ENCODE data around the gene RFX2. TPM values are rescaled to one million over a fixed set of nuclear protein-coding genes. Genes with fewer than 3 reads are reported as not detected.

RFX2 gene
- total RNA-seq, 4 donors from 2014 or later: 12.6 to 17.3 (median 15.0) TPM

DNA sequence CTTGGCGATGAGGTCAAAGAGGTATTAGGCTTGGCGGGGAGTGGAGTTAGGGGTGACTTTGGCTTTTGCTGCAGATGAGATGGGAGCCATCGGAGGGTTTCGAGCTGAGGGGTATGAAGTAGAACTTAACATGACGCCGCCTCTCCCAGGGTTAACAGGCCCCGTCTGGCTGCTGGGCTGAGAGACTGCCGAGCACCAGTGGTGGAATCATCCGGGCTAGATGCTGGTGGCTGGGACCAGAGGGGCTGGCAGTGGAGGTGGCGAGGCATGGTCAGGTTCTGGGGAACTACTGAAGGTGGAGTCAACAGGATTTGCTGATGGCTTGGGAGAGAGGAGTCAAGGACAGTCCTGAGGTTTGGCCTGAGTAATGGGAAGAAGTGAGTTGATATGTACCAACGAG, 4.9 kb downstream of the RFX2 start:
- WGBS, 2 donors: 88 to 89% methylated on average over 11 of the region's 11 CpGs
- DNase-seq (ENCODE audit: low spot score in 2 of 2): no peak
- TF ChIP-seq POLR2A (IDR thresholded peaks at IDR 0.05): no peak
- TF ChIP-seq EP300 (IDR thresholded peaks at IDR 0.05): no peak
- TF ChIP-seq, protein P1, sequence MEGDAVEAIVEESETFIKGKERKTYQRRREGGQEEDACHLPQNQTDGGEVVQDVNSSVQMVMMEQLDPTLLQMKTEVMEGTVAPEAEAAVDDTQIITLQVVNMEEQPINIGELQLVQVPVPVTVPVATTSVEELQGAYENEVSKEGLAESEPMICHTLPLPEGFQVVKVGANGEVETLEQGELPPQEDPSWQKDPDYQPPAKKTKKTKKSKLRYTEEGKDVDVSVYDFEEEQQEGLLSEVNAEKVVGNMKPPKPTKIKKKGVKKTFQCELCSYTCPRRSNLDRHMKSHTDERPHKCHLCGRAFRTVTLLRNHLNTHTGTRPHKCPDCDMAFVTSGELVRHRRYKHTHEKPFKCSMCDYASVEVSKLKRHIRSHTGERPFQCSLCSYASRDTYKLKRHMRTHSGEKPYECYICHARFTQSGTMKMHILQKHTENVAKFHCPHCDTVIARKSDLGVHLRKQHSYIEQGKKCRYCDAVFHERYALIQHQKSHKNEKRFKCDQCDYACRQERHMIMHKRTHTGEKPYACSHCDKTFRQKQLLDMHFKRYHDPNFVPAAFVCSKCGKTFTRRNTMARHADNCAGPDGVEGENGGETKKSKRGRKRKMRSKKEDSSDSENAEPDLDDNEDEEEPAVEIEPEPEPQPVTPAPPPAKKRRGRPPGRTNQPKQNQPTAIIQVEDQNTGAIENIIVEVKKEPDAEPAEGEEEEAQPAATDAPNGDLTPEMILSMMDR (IDR thresholded peaks at IDR 0.05): no peak
- H3K27me3 ChIP-seq: no peaks in the 10 kb centered on the region
- H3K4me1 ChIP-seq: peaks cover 0 to 63% (median 12%) of the 10 kb centered on the region in 4 donors
- H3K36me3 ChIP-seq: no peaks in the 10 kb centered on the region
- peak overlapping the region in 3 of 4 donors; percentile 16 to 82 (median 77) for H3K27ac ChIP-seq
- no peaks in the 10 kb centered on the region for H3K9me3 ChIP-seq
- no peak overlapping the region for H3K4me3 ChIP-seq

DNA sequence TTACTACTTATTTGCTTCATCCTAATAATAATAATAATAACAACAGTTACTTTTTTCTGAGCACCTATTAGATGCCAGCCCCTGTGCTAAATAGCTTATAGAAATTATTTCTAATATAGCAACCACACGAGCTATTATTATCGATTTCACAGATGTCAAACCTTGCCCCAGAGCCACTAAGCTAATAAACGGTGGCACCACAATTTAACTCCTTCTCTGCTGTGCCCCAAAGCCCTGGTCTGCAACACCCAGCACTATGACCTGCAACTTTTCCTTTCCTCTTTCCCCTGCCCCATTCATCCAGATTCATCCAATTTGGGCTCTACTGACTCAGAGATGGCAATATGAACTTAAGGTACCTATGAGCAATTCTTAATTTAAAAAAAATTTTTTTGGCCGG, 6.4 kb downstream of the RFX2 start:
- no peak for TF ChIP-seq POLR2A (IDR thresholded peaks at IDR 0.05)
- TF ChIP-seq EP300 (IDR thresholded peaks at IDR 0.05): no peak
- TF ChIP-seq, protein P1 (IDR thresholded peaks at IDR 0.05): no peak
- Histone ChIP-seq H3K27ac (peak overlapping the region in 3 of 4 donors; percentile 28 to 82 (median 77)), H3K36me3 (no peaks in the 10 kb centered on the region), H3K4me3 (no peak overlapping the region), H3K4me1 (peaks cover 0 to 69% (median 6%) of the 10 kb centered on the region in 4 donors), H3K27me3 (no peaks in the 10 kb centered on the region), H3K9me3 (no peaks in the 10 kb centered on the region)
- no peak for DNase-seq (ENCODE audit: low spot score in 2 of 2)
- WGBS, 2 donors: 52 to 64% methylated on average over 4 of the region's 4 CpGs

DNA sequence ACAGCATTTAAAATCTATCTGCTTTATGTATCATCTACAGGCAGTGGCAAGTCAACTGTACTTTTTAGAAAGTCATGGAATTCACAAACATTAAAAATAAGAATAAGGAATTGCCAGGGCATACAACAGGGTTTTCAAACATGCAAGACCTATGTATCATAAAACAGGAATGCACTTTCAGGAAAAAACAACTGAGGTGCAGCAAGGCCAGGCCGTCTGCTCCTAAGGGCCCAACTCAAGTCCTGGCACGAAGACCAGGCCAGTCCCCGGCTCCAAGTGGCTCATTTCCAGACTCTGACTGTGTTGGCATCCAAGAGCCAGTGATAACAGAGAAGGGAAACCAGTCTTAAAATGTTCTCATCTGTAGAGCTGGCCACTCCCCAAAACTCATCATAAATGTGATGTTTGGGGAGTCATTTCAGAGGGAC, 7.1 kb downstream of the RFX2 start:
- H3K27ac ChIP-seq: peak overlapping the region in 2 of 4 donors; percentile 77 to 82
- peak in 1 of 2 donors; percentile 32 for TF ChIP-seq EP300 (IDR thresholded peaks at IDR 0.05)
- no peak for TF ChIP-seq POLR2A (IDR thresholded peaks at IDR 0.05)
- H3K36me3 ChIP-seq: no peaks in the 10 kb centered on the region
- WGBS, 2 donors: 4 to 10% methylated on average over 3 of the region's 3 CpGs
- H3K4me1 ChIP-seq: peaks cover 0 to 72% (median 7%) of the 10 kb centered on the region in 4 donors
- no peaks in the 10 kb centered on the region for H3K27me3 ChIP-seq
- no peak overlapping the region for H3K4me3 ChIP-seq
- DNase-seq (ENCODE audit: low spot score in 2 of 2): peak; percentile 53 to 69
- no peaks in the 10 kb centered on the region for H3K9me3 ChIP-seq

DNA sequence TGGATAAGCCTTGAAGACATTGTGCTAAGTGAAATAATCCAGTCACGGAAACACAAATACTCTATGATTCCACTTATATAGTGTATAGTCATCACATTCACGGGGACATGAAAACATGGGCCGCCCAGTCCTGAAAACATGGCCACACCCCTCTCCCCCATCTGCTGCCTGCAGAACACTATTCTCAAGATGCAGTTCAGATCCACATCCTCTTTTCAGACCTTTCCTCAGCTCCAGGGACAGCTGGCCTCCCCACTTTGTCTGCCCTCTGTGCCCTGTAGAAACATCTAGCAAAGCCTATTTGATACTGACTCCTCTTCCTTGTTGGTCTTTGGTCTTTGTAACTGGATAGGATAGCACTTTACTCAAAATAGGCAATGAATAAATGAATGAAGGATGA, 8.3 kb downstream of the RFX2 start:
- no peak for DNase-seq (ENCODE audit: low spot score in 2 of 2)
- Histone ChIP-seq H3K27ac (peak overlapping the region in 1 of 4 donors; percentile 80), H3K27me3 (no peaks in the 10 kb centered on the region), H3K36me3 (no peaks in the 10 kb centered on the region), H3K4me3 (no peak overlapping the region), H3K9me3 (no peaks in the 10 kb centered on the region), H3K4me1 (peaks cover 0 to 74% (median 9%) of the 10 kb centered on the region in 4 donors)
- WGBS, 2 donors: 90 to 92% methylated on average over 3 of the region's 3 CpGs
- TF ChIP-seq POLR2A (IDR thresholded peaks at IDR 0.05): no peak

DNA sequence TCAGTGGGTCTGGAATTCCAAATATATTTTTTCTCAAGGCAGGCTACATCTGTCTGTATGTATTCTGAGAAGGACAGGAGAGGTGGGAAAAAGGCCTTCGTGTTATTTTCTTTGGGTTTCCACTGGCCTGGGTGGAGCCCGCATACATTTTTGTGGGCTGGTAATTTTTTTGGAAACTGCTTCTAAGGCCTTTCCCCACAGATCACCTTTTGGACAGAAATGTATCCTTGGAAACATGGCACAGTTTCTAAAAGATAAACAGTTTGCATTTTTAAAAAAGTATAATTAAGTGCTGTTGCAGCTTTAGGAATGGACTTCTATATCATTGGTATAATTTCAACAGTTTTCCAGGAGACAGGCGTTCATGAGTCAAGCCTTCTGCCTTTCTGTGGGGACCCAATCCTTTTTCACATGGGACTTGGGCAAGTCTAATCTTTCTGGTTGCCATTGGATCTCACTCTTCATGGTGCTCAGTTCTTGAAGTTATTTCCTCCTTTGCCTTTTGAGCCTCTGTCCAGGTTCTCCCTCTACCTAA, 8.9 kb downstream of the RFX2 start:
- H3K4me1 ChIP-seq: peaks cover 0 to 74% (median 9%) of the 10 kb centered on the region in 4 donors
- H3K36me3 ChIP-seq: no peaks in the 10 kb centered on the region
- peak overlapping the region in 2 of 4 donors; percentile 0 to 80 for H3K27ac ChIP-seq
- WGBS, 2 donors: 78 to 81% methylated on average over 3 of the region's 3 CpGs
- no peak for DNase-seq (ENCODE audit: low spot score in 2 of 2)
- no peak overlapping the region for H3K4me3 ChIP-seq
- H3K27me3 ChIP-seq: no peaks in the 10 kb centered on the region
- TF ChIP-seq EP300 (IDR thresholded peaks at IDR 0.05) (no peak), POLR2A (IDR thresholded peaks at IDR 0.05) (no peak)
- TF ChIP-seq, protein P1 (IDR thresholded peaks at IDR 0.05): no peak
- H3K9me3 ChIP-seq: no peaks in the 10 kb centered on the region

DNA sequence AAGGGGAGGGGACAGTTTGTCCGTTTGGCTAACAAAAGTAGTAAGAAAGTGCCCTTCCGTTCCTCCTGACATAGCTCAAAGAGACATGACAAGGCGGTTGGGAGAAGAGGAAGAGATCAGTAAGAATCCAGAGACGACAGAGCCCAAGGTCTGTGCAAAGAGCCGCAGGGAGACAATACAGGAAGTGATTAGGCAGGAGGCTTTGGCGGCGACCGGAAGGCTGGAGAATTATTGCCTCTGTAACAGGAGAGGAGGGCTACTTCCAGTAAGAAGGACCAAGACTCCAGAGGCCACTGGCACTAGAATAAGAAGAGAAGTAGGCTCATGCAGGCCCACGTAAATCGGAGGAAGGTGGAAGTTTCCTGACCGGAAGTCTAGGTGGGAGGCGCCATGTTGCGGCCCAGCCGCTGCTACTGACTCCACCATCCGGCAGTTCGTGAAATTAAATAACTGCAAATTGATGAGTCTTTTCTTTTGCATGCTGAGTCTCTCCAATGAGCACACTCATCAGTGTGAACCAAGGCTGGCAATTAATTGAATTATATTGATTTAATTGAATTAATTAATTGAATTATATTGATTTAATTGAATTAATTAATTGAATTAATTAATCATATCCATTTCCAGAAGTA, 9.9 kb downstream of the RFX2 start:
- H3K9me3 ChIP-seq: no peaks in the 10 kb centered on the region
- peak overlapping the region in 1 of 4 donors; percentile 31 for H3K4me3 ChIP-seq
- peak overlapping the region; percentile 4 to 80 (median 63) for H3K27ac ChIP-seq
- no peaks in the 10 kb centered on the region for H3K27me3 ChIP-seq
- no peak for DNase-seq (ENCODE audit: low spot score in 2 of 2)
- TF ChIP-seq POLR2A (IDR thresholded peaks at IDR 0.05) (no peak), EP300 (IDR thresholded peaks at IDR 0.05) (no peak)
- TF ChIP-seq, protein P1 (IDR thresholded peaks at IDR 0.05): no peak
- no peaks in the 10 kb centered on the region for H3K36me3 ChIP-seq
- 74 to 75% methylated on average over 16 of the region's 16 CpGs for WGBS, 2 donors
- peaks cover 0 to 70% (median 9%) of the 10 kb centered on the region in 4 donors for H3K4me1 ChIP-seq
